A673 (cell line): ENCODE results near the gene XPNPEP2.

Experiments
- EZH2 ChIP-seq: fragments of 200-600 bp; sonication (generic); IDR thresholded peaks from 2 replicates; pipeline ENCODE4 v1.6.1; 2017; ENCODE audit warnings: borderline replicate concordance, low read depth, mild to moderate bottlenecking, mixed read lengths, antibody characterized with exemption, low read length; ENCODE audit not compliant: poor library complexity, severe bottlenecking
- TF ChIP-seq, protein P1 (sequence below): fragments of 300-800, 200-600 bp; sonication (generic); conservative IDR thresholded peaks from 2 replicates; pipeline ENCODE4 v1.5.1; 2017; ENCODE audit warnings: low read depth, mild to moderate bottlenecking, antibody characterized with exemption, low read length, moderate library complexity, mixed read lengths

- no peak for TF ChIP-seq EZH2
- TF ChIP-seq, protein P1, sequence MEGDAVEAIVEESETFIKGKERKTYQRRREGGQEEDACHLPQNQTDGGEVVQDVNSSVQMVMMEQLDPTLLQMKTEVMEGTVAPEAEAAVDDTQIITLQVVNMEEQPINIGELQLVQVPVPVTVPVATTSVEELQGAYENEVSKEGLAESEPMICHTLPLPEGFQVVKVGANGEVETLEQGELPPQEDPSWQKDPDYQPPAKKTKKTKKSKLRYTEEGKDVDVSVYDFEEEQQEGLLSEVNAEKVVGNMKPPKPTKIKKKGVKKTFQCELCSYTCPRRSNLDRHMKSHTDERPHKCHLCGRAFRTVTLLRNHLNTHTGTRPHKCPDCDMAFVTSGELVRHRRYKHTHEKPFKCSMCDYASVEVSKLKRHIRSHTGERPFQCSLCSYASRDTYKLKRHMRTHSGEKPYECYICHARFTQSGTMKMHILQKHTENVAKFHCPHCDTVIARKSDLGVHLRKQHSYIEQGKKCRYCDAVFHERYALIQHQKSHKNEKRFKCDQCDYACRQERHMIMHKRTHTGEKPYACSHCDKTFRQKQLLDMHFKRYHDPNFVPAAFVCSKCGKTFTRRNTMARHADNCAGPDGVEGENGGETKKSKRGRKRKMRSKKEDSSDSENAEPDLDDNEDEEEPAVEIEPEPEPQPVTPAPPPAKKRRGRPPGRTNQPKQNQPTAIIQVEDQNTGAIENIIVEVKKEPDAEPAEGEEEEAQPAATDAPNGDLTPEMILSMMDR, result no peak
Measured at GRCh38 chrX:129695937-129696336, 42.8 kb upstream of the XPNPEP2 start.
